ENCODE measurements around the gene GABRR3.

GRCh38 chr3:98049271-98049670 is 14.2 kb upstream of the GABRR3 start:
- no peak for TF ChIP-seq POLR2A (IDR thresholded peaks at IDR 0.05)
- TF ChIP-seq CTCF (IDR thresholded peaks at IDR 0.05): no peak

All from esophagus squamous epithelium (tissue), 4 donors.